GM12875 (cell line): ENCODE results near the gene KDM4B.
"Not testable (repeated sequence)": the region's sequence is repeated elsewhere in the genome, so short reads cannot be mapped to it uniquely, and the experiment has no call there.

Source experiments
- H3K4me3 ChIP-seq: one replicate; pipeline ENCODE4 v1.5.1; 2011; ENCODE audit warnings: low read depth, low read length, control low read depth
- TF ChIP-seq, protein P1 (sequence below): IDR thresholded peaks from 2 replicates; pipeline ENCODE4 v1.5.1; 2011; ENCODE audit warnings: low read depth, mild to moderate bottlenecking, control low read depth, inconsistent platforms, low read length, moderate library complexity, borderline replicate concordance; ENCODE audit not compliant: insufficient read depth

KDM4B gene

DNA sequence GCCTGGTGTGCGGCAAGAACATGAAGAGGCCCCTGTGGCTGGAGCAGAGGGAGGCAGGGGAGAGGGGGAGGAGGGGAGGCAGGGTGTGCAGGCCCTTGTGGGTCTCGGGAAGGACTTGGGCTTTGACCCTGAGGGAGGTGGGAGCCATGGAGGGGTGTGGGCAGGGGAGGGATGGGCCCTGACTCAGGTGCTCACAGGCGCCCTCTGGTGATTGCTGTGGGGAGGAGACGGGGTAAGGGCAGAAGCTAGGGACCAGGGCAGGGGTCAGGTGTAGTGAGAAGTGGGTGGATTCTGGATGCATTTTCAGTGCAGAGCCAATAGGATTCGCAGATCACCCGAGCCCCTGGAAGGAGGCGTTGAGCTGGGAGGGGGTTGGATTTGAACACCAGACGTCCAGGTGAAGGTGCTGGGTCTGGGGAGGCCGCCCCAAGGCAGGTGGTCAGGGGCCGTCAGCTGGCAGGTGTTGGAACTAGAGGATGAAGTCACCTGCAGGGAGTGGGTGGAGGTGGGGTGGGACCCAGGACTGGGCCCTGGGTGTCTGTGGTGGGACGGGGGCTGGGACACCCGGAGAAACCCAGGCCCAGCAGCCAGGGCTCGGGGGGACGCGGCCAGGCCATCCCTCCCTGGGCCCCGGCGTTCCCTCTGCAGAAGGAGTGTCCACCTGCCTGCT is 185.4 kb downstream of the KDM4B start:
- TF ChIP-seq, protein P1, sequence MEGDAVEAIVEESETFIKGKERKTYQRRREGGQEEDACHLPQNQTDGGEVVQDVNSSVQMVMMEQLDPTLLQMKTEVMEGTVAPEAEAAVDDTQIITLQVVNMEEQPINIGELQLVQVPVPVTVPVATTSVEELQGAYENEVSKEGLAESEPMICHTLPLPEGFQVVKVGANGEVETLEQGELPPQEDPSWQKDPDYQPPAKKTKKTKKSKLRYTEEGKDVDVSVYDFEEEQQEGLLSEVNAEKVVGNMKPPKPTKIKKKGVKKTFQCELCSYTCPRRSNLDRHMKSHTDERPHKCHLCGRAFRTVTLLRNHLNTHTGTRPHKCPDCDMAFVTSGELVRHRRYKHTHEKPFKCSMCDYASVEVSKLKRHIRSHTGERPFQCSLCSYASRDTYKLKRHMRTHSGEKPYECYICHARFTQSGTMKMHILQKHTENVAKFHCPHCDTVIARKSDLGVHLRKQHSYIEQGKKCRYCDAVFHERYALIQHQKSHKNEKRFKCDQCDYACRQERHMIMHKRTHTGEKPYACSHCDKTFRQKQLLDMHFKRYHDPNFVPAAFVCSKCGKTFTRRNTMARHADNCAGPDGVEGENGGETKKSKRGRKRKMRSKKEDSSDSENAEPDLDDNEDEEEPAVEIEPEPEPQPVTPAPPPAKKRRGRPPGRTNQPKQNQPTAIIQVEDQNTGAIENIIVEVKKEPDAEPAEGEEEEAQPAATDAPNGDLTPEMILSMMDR: peak; percentile 75
- H3K4me3 ChIP-seq: no peak overlapping the region

DNA sequence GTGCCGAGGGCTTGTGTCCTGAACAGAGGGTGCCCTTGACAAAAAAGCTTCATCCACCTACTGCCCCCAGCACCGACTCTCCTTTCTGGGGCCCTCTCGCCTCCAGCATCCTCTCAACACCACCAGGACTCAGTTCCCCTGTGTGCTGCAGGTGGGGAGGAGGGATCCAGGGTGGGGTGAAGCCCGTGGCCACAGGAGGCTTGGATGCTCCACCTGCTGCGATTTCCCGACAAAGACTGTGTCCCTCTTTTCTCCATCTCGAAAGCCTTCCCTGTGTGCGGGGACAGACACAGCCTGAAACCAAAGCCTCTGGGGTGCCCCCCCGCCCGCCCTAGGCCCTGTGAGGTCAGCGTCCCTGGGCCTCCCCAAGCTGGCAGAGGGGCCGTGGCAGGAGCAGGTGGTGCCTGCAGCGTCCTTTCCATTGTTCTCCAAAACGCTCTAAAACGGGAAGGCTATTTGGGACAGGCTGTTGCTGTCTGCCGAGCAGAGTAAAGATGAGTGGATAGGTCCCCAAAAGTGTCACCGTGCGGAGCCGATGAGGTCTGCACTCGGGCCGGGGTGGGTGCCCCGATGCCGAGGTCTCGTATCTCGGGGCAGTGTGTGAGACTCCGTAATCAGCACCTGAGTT is 186.0 kb downstream of the KDM4B start:
- no peak overlapping the region for H3K4me3 ChIP-seq
- TF ChIP-seq, protein P1: no peak

DNA sequence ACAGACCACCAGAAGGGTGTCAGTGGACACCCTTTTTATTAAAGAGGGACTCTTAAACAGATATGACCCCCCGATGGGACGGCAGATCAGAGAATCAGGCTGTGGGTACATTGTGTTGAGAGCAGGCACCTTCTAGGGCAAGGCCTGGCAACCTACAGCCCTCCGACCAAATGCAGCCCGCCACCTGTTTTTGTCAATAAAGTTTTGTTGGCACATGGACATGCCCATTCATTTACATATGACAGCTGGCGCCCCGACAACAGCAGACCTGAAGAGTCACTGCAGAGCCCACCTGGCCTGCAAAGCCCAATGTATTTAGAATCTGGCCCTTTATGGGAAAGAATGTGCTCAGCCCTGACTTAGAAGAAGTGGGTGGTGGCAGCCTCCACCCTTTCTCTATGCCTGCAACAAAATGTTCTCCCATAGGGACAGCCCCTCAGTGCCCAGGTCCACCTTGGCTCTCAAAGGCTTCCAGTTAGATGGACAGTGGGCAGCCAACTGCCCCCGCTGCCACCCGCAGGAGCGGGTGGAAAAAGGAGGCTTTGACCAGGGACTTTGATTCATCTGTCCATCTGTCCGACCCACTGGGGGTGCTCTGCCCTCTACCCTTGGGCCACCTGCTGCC is 186.8 kb downstream of the KDM4B start:
- TF ChIP-seq, protein P1: no peak
- H3K4me3 ChIP-seq: no peak overlapping the region

DNA sequence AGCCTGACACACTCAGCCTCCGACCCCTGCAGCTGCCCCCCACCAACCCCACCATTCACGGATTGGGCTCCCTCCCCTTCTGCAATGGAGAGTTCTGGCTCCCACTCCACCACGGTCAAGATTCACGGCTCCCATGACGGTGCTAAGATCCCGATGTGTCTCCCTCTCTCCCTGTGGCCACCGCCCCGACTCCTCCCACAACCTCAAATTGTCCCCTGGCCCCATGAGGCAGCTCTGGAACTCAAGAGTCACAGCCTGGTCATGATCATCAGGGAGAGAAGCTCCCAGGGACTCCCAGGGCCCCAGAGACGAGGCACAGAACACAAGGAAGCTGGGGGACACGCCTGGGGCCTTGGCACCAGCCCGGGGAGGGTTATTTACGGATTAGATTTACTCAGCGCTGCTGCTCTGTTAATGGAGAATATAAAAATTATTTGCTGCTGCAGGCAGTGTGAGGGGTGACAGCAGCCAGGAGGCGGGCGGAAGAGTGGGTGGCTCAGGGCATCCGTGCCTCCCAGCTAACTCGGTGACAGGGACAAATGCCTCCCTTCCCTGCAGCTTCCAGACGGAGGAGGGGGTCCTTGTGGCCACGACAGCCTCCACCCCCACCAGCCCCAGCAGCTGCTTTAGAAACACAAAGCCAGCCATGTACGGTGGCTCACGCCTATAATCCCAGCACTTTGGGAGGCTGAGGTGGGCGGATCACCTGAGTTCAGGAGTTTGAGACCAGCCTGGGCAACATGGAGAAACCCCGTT is 187.5 kb downstream of the KDM4B start:
- TF ChIP-seq, protein P1: no peak

DNA sequence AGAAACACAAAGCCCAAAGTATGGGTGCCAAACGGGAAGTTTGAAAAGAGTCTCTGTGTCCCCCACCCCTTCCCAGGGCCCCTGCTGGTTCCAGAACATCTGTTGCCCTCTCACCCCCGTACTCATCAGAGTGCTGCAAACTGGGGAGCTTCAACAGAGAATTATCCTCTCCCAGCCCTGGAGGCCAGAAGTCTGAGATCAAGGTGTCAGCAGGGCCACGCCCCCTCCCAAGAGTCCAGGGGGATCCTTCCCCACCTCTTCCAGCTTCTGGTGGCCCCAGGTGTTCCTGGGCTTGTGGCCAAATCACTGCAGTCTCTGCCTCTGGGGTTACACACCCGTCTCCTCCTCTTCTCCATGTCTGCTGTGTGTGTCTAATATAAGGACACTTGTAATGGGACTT is 188.3 kb downstream of the KDM4B start:
- TF ChIP-seq, protein P1: no peak

More for the DNA sequence above, 187.5 kb downstream of the KDM4B start:
- no peak overlapping the region for H3K4me3 ChIP-seq

DNA sequence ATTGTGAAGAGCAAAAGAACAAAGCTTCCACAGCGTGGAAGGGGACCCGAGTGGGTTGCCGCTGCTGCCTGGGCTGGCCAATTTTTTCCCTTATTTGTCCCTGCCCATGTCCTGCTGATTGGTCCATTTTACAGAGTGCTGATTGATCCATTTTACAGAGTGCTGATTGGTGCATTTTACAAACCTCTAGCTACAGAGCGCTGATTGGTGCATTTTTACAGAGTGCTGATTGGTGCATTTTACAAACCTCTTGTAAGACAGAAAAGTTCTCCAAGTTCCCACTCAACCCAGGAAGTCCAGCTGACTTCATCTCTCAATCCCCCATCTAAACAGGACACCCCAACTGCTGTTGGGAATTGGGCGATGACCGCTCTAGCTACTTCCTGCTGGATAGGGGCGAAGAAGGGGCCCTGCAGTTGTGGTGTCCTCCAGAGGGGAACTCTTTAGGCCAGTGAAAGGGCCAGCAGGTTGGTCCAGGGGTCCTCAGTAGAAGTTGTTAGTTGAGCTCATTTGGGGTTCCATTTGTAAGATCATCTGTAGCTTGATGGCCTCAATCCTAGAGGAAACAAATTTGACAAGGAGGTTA is 189.7 kb downstream of the KDM4B start:
- H3K4me3 ChIP-seq: not testable (repeated sequence)

More for the DNA sequence above, 188.3 kb downstream of the KDM4B start:
- no peak overlapping the region for H3K4me3 ChIP-seq

DNA sequence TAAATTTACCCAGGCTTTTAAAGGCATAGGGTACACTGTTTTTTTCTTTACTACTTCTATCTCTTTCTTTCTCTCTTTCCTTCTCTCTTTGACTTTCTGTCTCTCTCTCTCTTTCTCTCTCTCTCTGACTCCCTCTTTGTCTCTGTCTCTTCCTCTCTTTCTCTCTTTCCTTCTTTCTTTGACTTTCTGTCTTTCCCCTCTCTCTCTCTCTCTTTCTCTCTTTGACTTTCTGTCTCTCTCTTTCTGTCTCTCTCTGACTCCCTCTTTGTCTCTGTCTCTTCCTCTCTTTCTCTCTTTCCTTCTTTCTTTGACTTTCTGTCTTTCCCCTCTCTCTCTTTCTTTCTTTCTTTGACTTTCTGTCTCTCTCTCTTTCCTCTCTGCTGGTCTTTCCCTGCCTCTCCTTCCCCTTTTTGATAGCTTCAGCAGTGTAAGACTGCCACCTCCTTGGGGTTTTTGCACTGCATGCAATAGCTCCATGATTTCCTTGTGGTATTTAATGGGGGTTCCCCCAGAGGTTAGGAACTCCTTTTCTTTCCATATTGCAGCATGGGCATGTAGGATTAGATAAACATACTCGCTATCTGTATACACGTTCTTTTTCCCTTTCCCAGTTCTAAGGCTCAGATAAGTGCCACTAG is 191.4 kb downstream of the KDM4B start:
- H3K4me3 ChIP-seq: not testable (repeated sequence)

DNA sequence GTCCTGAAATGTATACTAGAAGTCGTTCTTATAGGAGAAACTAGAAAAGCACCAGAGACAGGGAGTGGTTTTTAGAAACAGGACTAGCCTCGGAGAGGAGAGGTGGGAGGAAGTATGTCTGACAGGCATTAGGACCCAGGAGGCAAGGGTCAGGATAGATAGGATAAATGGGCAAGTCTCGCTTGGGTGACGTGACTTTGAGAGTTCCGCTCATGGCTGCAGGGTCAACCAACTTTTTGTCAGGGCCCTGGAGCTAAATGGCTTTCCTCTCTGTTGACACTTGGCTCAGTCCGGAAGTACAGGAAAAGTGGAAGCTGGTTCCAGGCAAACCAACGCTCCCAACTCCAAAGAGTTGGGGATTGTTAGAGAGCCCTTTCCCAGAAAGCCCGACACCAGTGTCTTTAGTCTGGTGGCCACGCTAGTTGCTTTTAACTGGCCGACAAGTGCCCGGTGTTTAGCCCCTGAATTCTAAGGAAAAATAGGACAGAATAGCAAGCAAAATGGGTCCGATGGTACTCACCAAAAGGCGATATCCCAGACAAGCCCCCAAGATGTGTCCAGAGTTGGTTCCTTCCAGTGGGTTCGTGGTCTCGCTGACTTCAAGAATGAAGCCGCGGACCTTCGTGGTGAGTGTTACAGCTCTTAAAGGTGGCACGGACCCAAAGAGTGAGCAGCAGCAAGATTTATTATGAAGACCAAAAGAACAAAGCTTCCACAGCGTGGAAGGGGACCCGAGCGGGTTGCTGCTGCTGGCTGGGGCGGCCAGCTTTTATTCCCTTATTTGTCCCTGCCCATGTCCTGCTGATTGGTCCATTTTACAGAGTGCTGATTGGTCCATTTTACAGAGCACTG is 196.2 kb downstream of the KDM4B start:
- not testable (repeated sequence) for H3K4me3 ChIP-seq
